Measurements from ENCODE around the gene PIP4K2B. TPM values are rescaled to one million over a fixed set of nuclear protein-coding genes. Genes with fewer than 3 reads are reported as not detected.

The PIP4K2B gene
- total and polyA plus RNA-seq, 9 of the 15 experiments (the other 6 are each of a cell fraction or from before 2014, with no cell fraction given), result 3.7 to 29.9 (median 23.0) TPM

DNA sequence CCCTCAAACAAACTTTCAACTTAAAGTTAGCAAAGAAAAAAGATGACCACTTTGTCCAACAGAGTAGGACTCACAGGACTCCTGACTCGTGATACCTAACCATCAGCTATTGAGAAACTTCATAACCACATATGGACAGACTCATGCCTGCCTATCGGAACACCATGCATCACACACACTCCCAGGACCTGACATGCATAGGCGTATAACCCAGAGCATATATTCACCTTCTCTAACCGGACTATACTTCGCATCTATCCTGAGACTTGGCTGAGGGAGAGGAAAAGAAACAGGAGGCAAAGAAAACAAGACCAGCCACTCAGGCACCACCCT, 2.2 kb downstream of the PIP4K2B start:
- 71% methylated on average over 5 of the region's 5 CpGs for WGBS (ENCODE audit: insufficient coverage, low coverage, missing lambda C conversion rate)
- no peak for ATAC-seq
- Histone ChIP-seq H4K20me1 (replicated peaks; ENCODE audit: control insufficient read depth, insufficient read depth, low read length) (peaks cover 10% of the 10 kb centered on the region; the same call in 1 of the 2 replicates), H3K4me3 (no peak overlapping the region; the same call in 1 of the 2 replicates), H3K36me3 (ENCODE audit: control insufficient read depth, insufficient read depth, low read length) (peaks cover 40% of the 10 kb centered on the region), H3K79me2 (ENCODE audit: control insufficient read depth, insufficient read depth, low read length) (peaks cover 42% of the 10 kb centered on the region), H3K9ac (ENCODE audit: insufficient read depth in 1 of 2, low read depth in 2 of 2, low read length in 2 of 2) (peak overlapping the region in 1 of 2 experiments; percentile 31; a peak in 1 of 4 replicates), H2AFZ (ENCODE audit: low read depth, low read length) (no peak overlapping the region), H3K9me3 (replicated peaks; ENCODE audit: control insufficient read depth, insufficient read depth, low read depth, low read length) (no peaks in the 10 kb centered on the region), H3K4me2 (ENCODE audit: insufficient read depth, low read length) (peak overlapping the region; percentile 93), H3K4me1 (replicated peaks in 1 of 2; ENCODE audit: control insufficient read depth in 2 of 2, insufficient read depth in 2 of 2, low read length in 2 of 2) (peaks cover 20% of the 10 kb centered on the region in 2 experiments), H3K9me1 (ENCODE audit: control insufficient read depth, insufficient read depth, low read length) (no peaks in the 10 kb centered on the region), H3K27ac (ENCODE audit: extremely low read depth, low read depth, low read length) (no peak overlapping the region), H3K27me3 (ENCODE audit: control insufficient read depth in 2 of 2, insufficient read depth in 2 of 2, low read length in 2 of 2) (no peaks in the 10 kb centered on the region)
- intact Hi-C loops (cut with micrococcal nuclease) (no loop called here), in situ Hi-C loops (cut with MboI) (no loop called here)
- no peak for DNase-seq (ENCODE audit: extremely low read depth in 1 of 4, low spot score in 3 of 4)
- TF ChIP-seq CBFB (CRISPR knock-in tag; IDR thresholded peaks at IDR 0.05), result no peak
- TF ChIP-seq, protein P1, sequence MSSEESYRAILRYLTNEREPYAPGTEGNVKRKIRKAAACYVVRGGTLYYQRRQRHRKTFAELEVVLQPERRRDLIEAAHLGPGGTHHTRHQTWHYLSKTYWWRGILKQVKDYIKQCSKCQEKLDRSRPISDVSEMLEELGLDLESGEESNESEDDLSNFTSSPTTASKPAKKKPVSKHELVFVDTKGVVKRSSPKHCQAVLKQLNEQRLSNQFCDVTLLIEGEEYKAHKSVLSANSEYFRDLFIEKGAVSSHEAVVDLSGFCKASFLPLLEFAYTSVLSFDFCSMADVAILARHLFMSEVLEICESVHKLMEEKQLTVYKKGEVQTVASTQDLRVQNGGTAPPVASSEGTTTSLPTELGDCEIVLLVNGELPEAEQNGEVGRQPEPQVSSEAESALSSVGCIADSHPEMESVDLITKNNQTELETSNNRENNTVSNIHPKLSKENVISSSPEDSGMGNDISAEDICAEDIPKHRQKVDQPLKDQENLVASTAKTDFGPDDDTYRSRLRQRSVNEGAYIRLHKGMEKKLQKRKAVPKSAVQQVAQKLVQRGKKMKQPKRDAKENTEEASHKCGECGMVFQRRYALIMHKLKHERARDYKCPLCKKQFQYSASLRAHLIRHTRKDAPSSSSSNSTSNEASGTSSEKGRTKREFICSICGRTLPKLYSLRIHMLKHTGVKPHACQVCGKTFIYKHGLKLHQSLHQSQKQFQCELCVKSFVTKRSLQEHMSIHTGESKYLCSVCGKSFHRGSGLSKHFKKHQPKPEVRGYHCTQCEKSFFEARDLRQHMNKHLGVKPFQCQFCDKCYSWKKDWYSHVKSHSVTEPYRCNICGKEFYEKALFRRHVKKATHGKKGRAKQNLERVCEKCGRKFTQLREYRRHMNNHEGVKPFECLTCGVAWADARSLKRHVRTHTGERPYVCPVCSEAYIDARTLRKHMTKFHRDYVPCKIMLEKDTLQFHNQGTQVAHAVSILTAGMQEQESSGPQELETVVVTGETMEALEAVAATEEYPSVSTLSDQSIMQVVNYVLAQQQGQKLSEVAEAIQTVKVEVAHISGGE (CRISPR knock-in tag; IDR thresholded peaks at IDR 0.05), result no peak
- no peak for TF ChIP-seq FOXK2 (conservative IDR thresholded peaks at IDR 0.05 in 1 of 2, IDR thresholded peaks at IDR 0.05 in 1 of 2; ENCODE audit: low read depth in 2 of 2)
- TF ChIP-seq ZNF695 (CRISPR knock-in tag; IDR thresholded peaks at IDR 0.05), result no peak
- no peak for TF ChIP-seq GTF2F1 (IDR thresholded peaks at IDR 0.05; ENCODE audit: low read depth, low read length)
- TF ChIP-seq HNRNPH1 (optimal IDR thresholded peaks at IDR 0.05; ENCODE audit: low read depth, low read length), result no peak
- ChIA-PET CTCF (ENCODE audit: low intra/inter-chr PET ratio) (no interaction called here), POLR2A (interaction anchor here (0.7 to 2.5 kb wide), 3 partner anchors 9 to 92 kb away, joined by 3 to 19 read pairs (median 4); partner anchors contain the start of gene MLLT6)
- FAIRE-seq, result no peak
- BruUV-seq (replicated peaks), result no TSS peak
